A549 (cell line): ENCODE results near the gene LAMC1.

Source experiments
- BHLHE40 ChIP-seq: IDR thresholded peaks from 2 replicates; pipeline ENCODE4 v1.6.1; 2012; ENCODE audit warnings: low read depth, low read length, inconsistent platforms
- CHD2 ChIP-seq: fragments of 150-350 bp; IDR thresholded peaks from 2 replicates; pipeline ENCODE4 v1.6.1; 2014; ENCODE audit warnings: low read length; ENCODE audit not compliant: partially characterized antibody
- EP300 ChIP-seq, 2 experiments: fragments of >200 bp; sonication (Bioruptor Twin); formaldehyde crosslinking; IDR thresholded peaks; 2 replicates in 1 of 2; 3 replicates in 1 of 2; pipeline ENCODE4 v1.6.1; 2016 to 2017
- FOSB ChIP-seq: fragments of 250-450 bp; sonication (Bioruptor Pico); IDR thresholded peaks from 2 replicates; pipeline ENCODE4 v1.5.0; 2020; ENCODE audit warnings: mild to moderate bottlenecking, moderate library complexity
- HMGXB4 ChIP-seq: fragments of 250-450 bp; sonication (Bioruptor Pico); IDR thresholded peaks from 2 replicates; pipeline ENCODE4 v1.5.0; 2021; ENCODE audit warnings: mild to moderate bottlenecking, moderate library complexity, borderline replicate concordance
- MYC ChIP-seq: IDR thresholded peaks from 2 replicates; pipeline ENCODE4 v1.6.1; 2012; ENCODE audit warnings: mild to moderate bottlenecking, inconsistent platforms, low read length, improper control_type of control experiment, borderline replicate concordance
- POLR2A ChIP-seq: IDR thresholded peaks from 2 replicates; pipeline ENCODE4 v1.6.1; 2012; ENCODE audit warnings: mild to moderate bottlenecking, low read length
- POLR2AphosphoS2 ChIP-seq: conservative IDR thresholded peaks from 2 replicates; pipeline ENCODE4 v1.6.1; 2012; ENCODE audit warnings: low read length, improper control_type of control experiment, inconsistent platforms
- RAD21 ChIP-seq, 2 experiments: fragments of >200 bp in 1 of 2; sonication (Bioruptor Twin) in 1 of 2; formaldehyde crosslinking in 1 of 2; IDR thresholded peaks in 1 of 2; conservative IDR thresholded peaks in 1 of 2; 2 replicates in 1 of 2; 3 replicates in 1 of 2; pipeline ENCODE4 v1.6.1; 2012 to 2018; ENCODE audit warnings: inconsistent platforms in 1 of 2
- REST ChIP-seq: fragments of 200-600 bp; sonication (generic); IDR thresholded peaks from 2 replicates; pipeline ENCODE4 v1.6.1; 2016; ENCODE audit warnings: antibody characterized with exemption, mild to moderate bottlenecking, moderate library complexity
- RNF2 ChIP-seq: fragments of 200-600 bp; sonication (generic); IDR thresholded peaks from 2 replicates; pipeline ENCODE4 v1.6.1; 2016; ENCODE audit warnings: low read depth, mild to moderate bottlenecking, antibody characterized with exemption, moderate library complexity, borderline replicate concordance
- SMC3 ChIP-seq: fragments of >200 bp; sonication (Bioruptor Twin); formaldehyde crosslinking; IDR thresholded peaks from 3 replicates; pipeline ENCODE4 v1.6.1; 2018; ENCODE audit warnings: inconsistent platforms
- TF ChIP-seq, protein P1 (sequence below): fragments of >200 bp; sonication (Bioruptor Twin); formaldehyde crosslinking; IDR thresholded peaks from 3 replicates; pipeline ENCODE4 v1.5.1; 2016
- TF ChIP-seq, protein P2 (sequence below): fragments of 450-650 bp; IDR thresholded peaks from 2 replicates; pipeline ENCODE4 v1.6.1; 2014; ENCODE audit warnings: antibody characterized with exemption

DNA sequence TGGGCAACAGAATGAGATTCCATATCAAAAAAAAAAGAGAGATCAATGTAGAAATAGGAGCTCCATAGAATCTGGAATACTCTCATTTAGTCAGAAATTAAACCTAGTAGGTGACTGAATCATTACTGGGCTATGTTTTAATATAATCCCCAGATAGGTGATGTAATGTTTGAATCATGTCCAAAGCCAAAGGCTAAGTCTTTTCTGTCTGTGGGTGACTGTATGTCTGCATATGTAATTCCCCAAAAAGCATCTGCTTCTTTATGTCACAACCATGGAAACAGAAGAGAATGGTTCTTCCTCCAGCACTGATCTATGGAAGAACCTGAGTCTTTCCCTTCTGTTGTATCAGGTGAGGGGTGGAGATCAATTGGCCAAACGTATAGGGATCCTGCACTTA, 168.6 kb downstream of the LAMC1 start:
- TF ChIP-seq RAD21 (conservative IDR thresholded peaks at IDR 0.05 in 1 of 2, IDR thresholded peaks at IDR 0.05 in 1 of 2) (no peak), SMC3 (no peak), RNF2 (no peak), MYC (no peak), CHD2 (no peak), HMGXB4 (CRISPR knock-in tag) (no peak), POLR2A (no peak), REST (no peak), EP300 (IDR thresholded peaks at IDR 0.05) (no peak), POLR2AphosphoS2 (no peak), BHLHE40 (no peak), FOSB (CRISPR knock-in tag) (no peak)
- TF ChIP-seq, protein P1, sequence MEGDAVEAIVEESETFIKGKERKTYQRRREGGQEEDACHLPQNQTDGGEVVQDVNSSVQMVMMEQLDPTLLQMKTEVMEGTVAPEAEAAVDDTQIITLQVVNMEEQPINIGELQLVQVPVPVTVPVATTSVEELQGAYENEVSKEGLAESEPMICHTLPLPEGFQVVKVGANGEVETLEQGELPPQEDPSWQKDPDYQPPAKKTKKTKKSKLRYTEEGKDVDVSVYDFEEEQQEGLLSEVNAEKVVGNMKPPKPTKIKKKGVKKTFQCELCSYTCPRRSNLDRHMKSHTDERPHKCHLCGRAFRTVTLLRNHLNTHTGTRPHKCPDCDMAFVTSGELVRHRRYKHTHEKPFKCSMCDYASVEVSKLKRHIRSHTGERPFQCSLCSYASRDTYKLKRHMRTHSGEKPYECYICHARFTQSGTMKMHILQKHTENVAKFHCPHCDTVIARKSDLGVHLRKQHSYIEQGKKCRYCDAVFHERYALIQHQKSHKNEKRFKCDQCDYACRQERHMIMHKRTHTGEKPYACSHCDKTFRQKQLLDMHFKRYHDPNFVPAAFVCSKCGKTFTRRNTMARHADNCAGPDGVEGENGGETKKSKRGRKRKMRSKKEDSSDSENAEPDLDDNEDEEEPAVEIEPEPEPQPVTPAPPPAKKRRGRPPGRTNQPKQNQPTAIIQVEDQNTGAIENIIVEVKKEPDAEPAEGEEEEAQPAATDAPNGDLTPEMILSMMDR, result no peak
- TF ChIP-seq, protein P2, sequence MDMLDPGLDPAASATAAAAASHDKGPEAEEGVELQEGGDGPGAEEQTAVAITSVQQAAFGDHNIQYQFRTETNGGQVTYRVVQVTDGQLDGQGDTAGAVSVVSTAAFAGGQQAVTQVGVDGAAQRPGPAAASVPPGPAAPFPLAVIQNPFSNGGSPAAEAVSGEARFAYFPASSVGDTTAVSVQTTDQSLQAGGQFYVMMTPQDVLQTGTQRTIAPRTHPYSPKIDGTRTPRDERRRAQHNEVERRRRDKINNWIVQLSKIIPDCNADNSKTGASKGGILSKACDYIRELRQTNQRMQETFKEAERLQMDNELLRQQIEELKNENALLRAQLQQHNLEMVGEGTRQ, result no peak
